ENCODE measurements around the gene HSPG2.

DNA sequence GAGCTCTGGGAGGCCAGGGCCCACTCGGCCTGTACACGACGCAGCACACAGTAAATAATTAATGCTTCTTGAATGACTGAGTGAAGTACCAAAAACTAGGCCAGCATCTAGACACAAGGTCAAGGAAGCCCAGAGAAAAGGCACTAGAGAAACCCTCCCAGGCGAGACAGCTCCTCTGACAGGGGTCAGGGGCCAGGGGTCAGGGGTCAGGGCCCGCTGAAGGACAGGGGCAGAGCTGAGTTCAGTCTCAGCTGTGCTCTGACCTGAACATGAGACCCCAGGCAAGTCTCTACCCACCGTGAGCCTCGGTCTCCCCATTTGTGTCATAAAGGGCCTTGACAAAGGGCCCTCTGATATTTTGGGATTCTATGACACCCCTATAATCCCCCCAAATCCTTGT lies 68.6 kb downstream of the HSPG2 start:
- TF ChIP-seq, protein P1, sequence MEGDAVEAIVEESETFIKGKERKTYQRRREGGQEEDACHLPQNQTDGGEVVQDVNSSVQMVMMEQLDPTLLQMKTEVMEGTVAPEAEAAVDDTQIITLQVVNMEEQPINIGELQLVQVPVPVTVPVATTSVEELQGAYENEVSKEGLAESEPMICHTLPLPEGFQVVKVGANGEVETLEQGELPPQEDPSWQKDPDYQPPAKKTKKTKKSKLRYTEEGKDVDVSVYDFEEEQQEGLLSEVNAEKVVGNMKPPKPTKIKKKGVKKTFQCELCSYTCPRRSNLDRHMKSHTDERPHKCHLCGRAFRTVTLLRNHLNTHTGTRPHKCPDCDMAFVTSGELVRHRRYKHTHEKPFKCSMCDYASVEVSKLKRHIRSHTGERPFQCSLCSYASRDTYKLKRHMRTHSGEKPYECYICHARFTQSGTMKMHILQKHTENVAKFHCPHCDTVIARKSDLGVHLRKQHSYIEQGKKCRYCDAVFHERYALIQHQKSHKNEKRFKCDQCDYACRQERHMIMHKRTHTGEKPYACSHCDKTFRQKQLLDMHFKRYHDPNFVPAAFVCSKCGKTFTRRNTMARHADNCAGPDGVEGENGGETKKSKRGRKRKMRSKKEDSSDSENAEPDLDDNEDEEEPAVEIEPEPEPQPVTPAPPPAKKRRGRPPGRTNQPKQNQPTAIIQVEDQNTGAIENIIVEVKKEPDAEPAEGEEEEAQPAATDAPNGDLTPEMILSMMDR (conservative IDR thresholded peaks at IDR 0.05 in 1 of 2, IDR thresholded peaks at IDR 0.05 in 1 of 2; ENCODE audit: extremely low read depth in 1 of 2, insufficient read depth in 1 of 2, low read depth in 1 of 2, low read length in 2 of 2) = no peak
- TF ChIP-seq EZH2 (IDR thresholded peaks at IDR 0.05; ENCODE audit: borderline replicate concordance, low read length) = no peak
